ENCODE results near the gene PLA2G12B.

- TF ChIP-seq CTCF (conservative IDR thresholded peaks at IDR 0.05; ENCODE audit: low read depth, low read length) (0 out of 2 replicates have a peak, but pooled peaks have one; percentile 12), EZH2phosphoT487 (IDR thresholded peaks at IDR 0.05; ENCODE audit: borderline replicate concordance, low read length) (no peak), EZH2 (IDR thresholded peaks at IDR 0.05; ENCODE audit: low read length, unreplicated experiment) (no peak)
Measured at GRCh38 chr10:72981028-72981881, 26.6 kb upstream of the PLA2G12B start.

All from PC-3 (cell line).